NCI-H2227 (cell line): ENCODE data around the gene TLCD3A.

Experiments
- DNase-seq: peaks from one replicate; lab custom pipeline; 2025; ENCODE audit not compliant: unreplicated experiment; lab: John Stamatoyannopoulos, UW

Gene TLCD3A

GRCh38 chr17:705863-706262, 26.5 kb upstream of the TLCD3A start:
- no peak for DNase-seq

GRCh38 chr17:708132-708531, 24.3 kb upstream of the TLCD3A start:
- DNase-seq = no peak

GRCh38 chr17:718075-718474, 14.3 kb upstream of the TLCD3A start:
- DNase-seq = no peak

GRCh38 chr17:720706-721539, 11.5 kb upstream of the TLCD3A start:
- no peak for DNase-seq

GRCh38 chr17:721540-721937, 10.9 kb upstream of the TLCD3A start:
- no peak for DNase-seq

GRCh38 chr17:725084-725483, 7.3 kb upstream of the TLCD3A start:
- DNase-seq = no peak

GRCh38 chr17:725746-726145, 6.7 kb upstream of the TLCD3A start:
- no peak for DNase-seq

GRCh38 chr17:726271-726919, 6.0 kb upstream of the TLCD3A start:
- DNase-seq = peak; percentile 21

- no peak for DNase-seq
Measured at GRCh38 chr17:728911-729310, 3.5 kb upstream of the TLCD3A start.

GRCh38 chr17:731644-732066, 741 bp upstream of the TLCD3A start:
- peak; percentile 47 for DNase-seq

- peak; percentile 42 for DNase-seq
Measured at GRCh38 chr17:732902-733720, 715 bp downstream of the TLCD3A start.

- no peak for DNase-seq
Measured at GRCh38 chr17:733743-734142, 1.3 kb downstream of the TLCD3A start.

GRCh38 chr17:737561-738113, 5.2 kb downstream of the TLCD3A start:
- no peak for DNase-seq

GRCh38 chr17:740240-741017, 8.0 kb downstream of the TLCD3A start:
- no peak for DNase-seq

- DNase-seq = no peak
Measured at GRCh38 chr17:742147-742793, 9.9 kb downstream of the TLCD3A start.

- DNase-seq = no peak
Measured at GRCh38 chr17:743139-743538, 10.7 kb downstream of the TLCD3A start.

- no peak for DNase-seq
Measured at GRCh38 chr17:744937-745336, 12.5 kb downstream of the TLCD3A start.

GRCh38 chr17:745406-745805, 13.0 kb downstream of the TLCD3A start:
- DNase-seq = no peak

GRCh38 chr17:746181-746580, 13.8 kb downstream of the TLCD3A start:
- no peak for DNase-seq
